ENCODE results near the gene ARPP21. TPM values are rescaled to one million over a fixed set of nuclear protein-coding genes. Genes with fewer than 3 reads are reported as not detected.

ARPP21 gene
- total RNA-seq, 1 experiment from 2014 or later, result not detected

DNA sequence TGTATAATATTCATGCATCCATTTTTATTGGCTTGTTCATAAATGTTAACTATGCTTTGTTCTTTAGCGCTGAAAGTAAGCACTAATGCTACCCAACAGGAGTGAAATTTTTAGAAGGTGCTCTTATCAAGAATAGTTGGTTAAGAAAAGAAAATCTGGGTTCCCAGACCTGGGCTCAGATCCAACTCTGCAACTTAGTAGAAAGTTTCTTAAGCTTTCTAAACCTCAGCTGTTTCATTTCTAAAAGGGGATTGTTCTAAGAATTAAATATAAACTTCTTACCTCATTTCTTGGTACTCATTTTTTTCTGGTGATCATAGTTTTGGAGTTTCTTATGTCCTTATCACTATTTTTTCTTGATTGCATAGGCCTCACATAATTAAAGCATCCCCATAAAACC, 12.1 kb downstream of the ARPP21 start (continued):
- TF ChIP-seq, protein P1, sequence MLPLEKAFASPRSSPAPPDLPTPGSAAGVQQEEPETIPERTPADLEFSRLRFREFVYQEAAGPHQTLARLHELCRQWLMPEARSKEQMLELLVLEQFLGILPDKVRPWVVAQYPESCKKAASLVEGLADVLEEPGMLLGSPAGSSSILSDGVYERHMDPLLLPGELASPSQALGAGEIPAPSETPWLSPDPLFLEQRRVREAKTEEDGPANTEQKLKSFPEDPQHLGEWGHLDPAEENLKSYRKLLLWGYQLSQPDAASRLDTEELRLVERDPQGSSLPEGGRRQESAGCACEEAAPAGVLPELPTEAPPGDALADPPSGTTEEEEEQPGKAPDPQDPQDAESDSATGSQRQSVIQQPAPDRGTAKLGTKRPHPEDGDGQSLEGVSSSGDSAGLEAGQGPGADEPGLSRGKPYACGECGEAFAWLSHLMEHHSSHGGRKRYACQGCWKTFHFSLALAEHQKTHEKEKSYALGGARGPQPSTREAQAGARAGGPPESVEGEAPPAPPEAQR (CRISPR knock-in tag; IDR thresholded peaks at IDR 0.05), result no peak
- TF ChIP-seq GABPB1 (CRISPR knock-in tag; IDR thresholded peaks at IDR 0.05), result no peak
- TF ChIP-seq, protein P2, sequence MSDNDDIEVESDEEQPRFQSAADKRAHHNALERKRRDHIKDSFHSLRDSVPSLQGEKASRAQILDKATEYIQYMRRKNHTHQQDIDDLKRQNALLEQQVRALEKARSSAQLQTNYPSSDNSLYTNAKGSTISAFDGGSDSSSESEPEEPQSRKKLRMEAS (CRISPR knock-in tag; IDR thresholded peaks at IDR 0.05), result no peak
- TF ChIP-seq TEAD1 (CRISPR knock-in tag; IDR thresholded peaks at IDR 0.05), result no peak
- no peak for TF ChIP-seq HMGA2 (CRISPR knock-in tag; IDR thresholded peaks at IDR 0.05)
- TF ChIP-seq SMAD3 (CRISPR knock-in tag; IDR thresholded peaks at IDR 0.05; ENCODE audit: borderline replicate concordance), result no peak
- TF ChIP-seq RELA (CRISPR knock-in tag; IDR thresholded peaks at IDR 0.05; ENCODE audit: borderline replicate concordance), result no peak
- TF ChIP-seq, protein P3, sequence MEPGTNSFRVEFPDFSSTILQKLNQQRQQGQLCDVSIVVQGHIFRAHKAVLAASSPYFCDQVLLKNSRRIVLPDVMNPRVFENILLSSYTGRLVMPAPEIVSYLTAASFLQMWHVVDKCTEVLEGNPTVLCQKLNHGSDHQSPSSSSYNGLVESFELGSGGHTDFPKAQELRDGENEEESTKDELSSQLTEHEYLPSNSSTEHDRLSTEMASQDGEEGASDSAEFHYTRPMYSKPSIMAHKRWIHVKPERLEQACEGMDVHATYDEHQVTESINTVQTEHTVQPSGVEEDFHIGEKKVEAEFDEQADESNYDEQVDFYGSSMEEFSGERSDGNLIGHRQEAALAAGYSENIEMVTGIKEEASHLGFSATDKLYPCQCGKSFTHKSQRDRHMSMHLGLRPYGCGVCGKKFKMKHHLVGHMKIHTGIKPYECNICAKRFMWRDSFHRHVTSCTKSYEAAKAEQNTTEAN (CRISPR knock-in tag; IDR thresholded peaks at IDR 0.05), result no peak
- TF ChIP-seq CBFB (CRISPR knock-in tag; IDR thresholded peaks at IDR 0.05; ENCODE audit: low read depth), result no peak

DNA sequence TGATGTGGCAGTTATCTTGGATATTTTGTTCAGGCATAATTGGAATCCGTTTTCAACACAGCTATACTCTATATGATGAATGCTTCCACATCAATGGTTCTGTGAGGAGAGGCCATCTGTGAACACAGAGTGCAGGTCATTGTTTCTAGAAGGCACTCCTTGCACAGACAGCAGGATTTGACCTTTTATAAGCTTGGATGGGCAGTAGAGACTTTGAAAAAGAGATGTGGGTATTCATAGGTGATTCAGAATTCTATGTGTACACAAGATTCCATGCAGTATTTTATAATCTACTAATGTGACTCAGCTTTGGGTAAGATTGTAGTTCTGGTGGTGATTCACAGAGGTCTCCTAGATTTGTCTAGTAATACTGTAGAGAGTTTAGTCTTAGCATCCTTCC, 12.5 kb downstream of the ARPP21 start:
- ATAC-seq, result no peak

DNA sequence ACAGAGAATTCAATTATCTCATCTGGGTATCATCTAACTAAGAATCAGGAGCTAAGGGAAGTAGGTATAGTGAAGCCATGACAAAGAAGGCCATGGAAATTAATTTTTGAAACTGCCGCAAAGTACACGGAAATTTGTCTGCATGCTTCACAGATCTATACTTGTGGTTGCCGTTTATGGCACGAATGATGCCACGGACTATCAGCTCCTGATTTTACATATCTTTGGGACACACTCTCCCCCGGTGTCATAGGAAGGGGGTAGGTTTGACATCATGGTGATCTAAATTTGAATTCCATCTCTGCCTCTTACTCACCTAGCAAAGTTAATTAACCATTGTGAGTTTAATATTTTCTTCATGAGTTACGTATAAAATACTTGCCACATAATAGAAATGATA, 14.0 kb downstream of the ARPP21 start:
- ATAC-seq (no peak), DNase-seq (ENCODE audit: low spot score) (no peak)
- Mint-ChIP-seq H3K9me3 (no peaks in the 10 kb centered on the region), H3K27me3 (ENCODE audit: low read depth) (no peaks in the 10 kb centered on the region), H3K27ac (no peak overlapping the region), H3K36me3 (no peaks in the 10 kb centered on the region), H3K4me1 (0 out of 2 replicates have a peak, but pooled peaks cover 2% of the 10 kb centered on the region), H3K4me3 (no peak overlapping the region)
- ChIA-PET CTCF (no interaction called here), POLR2A (no interaction called here)
- no peak for TF ChIP-seq GRHL2 (CRISPR knock-in tag; IDR thresholded peaks at IDR 0.05; ENCODE audit: insufficient replicate concordance, severe bottlenecking)
- TF ChIP-seq, protein P4, sequence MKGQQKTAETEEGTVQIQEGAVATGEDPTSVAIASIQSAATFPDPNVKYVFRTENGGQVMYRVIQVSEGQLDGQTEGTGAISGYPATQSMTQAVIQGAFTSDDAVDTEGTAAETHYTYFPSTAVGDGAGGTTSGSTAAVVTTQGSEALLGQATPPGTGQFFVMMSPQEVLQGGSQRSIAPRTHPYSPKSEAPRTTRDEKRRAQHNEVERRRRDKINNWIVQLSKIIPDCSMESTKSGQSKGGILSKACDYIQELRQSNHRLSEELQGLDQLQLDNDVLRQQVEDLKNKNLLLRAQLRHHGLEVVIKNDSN (CRISPR knock-in tag; IDR thresholded peaks at IDR 0.05), result no peak
- TF ChIP-seq HMGA2 (CRISPR knock-in tag; IDR thresholded peaks at IDR 0.05), result no peak
- TF ChIP-seq, protein P5, sequence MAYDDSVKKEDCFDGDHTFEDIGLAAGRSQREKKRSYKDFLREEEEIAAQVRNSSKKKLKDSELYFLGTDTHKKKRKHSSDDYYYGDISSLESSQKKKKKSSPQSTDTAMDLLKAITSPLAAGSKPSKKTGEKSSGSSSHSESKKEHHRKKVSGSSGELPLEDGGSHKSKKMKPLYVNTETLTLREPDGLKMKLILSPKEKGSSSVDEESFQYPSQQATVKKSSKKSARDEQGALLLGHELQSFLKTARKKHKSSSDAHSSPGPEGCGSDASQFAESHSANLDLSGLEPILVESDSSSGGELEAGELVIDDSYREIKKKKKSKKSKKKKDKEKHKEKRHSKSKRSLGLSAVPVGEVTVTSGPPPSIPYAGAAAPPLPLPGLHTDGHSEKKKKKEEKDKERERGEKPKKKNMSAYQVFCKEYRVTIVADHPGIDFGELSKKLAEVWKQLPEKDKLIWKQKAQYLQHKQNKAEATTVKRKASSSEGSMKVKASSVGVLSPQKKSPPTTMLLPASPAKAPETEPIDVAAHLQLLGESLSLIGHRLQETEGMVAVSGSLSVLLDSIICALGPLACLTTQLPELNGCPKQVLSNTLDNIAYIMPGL (CRISPR knock-in tag; IDR thresholded peaks at IDR 0.05), result no peak
- TF ChIP-seq, protein P6, sequence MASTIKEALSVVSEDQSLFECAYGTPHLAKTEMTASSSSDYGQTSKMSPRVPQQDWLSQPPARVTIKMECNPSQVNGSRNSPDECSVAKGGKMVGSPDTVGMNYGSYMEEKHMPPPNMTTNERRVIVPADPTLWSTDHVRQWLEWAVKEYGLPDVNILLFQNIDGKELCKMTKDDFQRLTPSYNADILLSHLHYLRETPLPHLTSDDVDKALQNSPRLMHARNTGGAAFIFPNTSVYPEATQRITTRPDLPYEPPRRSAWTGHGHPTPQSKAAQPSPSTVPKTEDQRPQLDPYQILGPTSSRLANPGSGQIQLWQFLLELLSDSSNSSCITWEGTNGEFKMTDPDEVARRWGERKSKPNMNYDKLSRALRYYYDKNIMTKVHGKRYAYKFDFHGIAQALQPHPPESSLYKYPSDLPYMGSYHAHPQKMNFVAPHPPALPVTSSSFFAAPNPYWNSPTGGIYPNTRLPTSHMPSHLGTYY (CRISPR knock-in tag; IDR thresholded peaks at IDR 0.05), result no peak
- no peak for TF ChIP-seq CBFB (CRISPR knock-in tag; IDR thresholded peaks at IDR 0.05; ENCODE audit: low read depth)
- TF ChIP-seq, protein P7, sequence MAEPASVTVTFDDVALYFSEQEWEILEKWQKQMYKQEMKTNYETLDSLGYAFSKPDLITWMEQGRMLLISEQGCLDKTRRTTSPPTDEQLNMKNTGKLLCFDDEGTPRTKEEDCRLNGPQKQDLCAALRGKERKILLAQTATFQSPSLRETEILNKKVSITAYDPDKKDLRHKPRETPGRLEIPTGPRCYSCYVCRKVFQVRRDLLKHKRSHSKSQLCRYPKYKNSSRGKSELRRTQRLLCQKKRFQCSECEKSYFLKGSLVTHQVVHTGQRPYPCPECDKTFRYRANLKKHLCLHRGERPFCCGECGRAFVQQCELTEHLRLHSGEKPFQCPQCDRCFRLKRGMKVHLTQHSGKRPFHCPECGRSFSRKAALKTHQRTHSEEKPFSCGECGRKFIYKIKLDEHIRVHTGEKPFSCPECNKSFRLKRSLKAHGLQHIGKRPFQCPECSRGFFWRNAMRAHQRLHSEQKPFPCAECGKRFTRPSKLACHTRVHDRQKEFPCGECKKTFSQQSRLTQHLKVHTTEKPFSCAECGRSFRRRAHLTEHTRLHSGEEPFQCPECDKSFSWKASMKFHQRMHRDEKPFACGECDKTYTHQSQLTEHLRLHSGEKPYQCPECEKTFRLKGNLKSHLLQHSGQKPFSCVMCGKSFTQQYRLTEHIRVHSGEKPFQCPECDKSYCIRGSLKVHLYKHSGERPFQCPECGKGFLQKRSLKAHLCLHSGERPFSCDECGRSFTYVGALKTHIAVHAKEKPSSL (CRISPR knock-in tag; conservative IDR thresholded peaks at IDR 0.05), result no peak
- TF ChIP-seq TCF7 (CRISPR knock-in tag; IDR thresholded peaks at IDR 0.05; ENCODE audit: low read depth), result no peak
- no peak for TF ChIP-seq JUN (CRISPR knock-in tag; IDR thresholded peaks at IDR 0.05)
- no peak for TF ChIP-seq GABPB1 (CRISPR knock-in tag; IDR thresholded peaks at IDR 0.05)
- TF ChIP-seq NFYB (CRISPR knock-in tag; conservative IDR thresholded peaks at IDR 0.05; ENCODE audit: low read depth), result no peak

More for the DNA sequence above, 12.5 kb downstream of the ARPP21 start:
- ChIA-PET POLR2A (no interaction called here), CTCF (no interaction called here)
- Mint-ChIP-seq H3K27ac (no peak overlapping the region), H3K4me1 (0 out of 2 replicates have a peak, but pooled peaks cover 2% of the 10 kb centered on the region), H3K4me3 (no peak overlapping the region), H3K9me3 (no peaks in the 10 kb centered on the region), H3K27me3 (ENCODE audit: low read depth) (no peaks in the 10 kb centered on the region), H3K36me3 (no peaks in the 10 kb centered on the region)
- TF ChIP-seq GTF2I (CRISPR knock-in tag; conservative IDR thresholded peaks at IDR 0.05), result no peak
- TF ChIP-seq NFE2L1 (CRISPR knock-in tag; IDR thresholded peaks at IDR 0.05), result no peak
- TF ChIP-seq ELF4 (CRISPR knock-in tag; IDR thresholded peaks at IDR 0.05; ENCODE audit: low read depth), result no peak
- TF ChIP-seq CBFB (CRISPR knock-in tag; IDR thresholded peaks at IDR 0.05; ENCODE audit: low read depth), result no peak
- TF ChIP-seq, protein P8, sequence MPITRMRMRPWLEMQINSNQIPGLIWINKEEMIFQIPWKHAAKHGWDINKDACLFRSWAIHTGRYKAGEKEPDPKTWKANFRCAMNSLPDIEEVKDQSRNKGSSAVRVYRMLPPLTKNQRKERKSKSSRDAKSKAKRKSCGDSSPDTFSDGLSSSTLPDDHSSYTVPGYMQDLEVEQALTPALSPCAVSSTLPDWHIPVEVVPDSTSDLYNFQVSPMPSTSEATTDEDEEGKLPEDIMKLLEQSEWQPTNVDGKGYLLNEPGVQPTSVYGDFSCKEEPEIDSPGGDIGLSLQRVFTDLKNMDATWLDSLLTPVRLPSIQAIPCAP (CRISPR knock-in tag; IDR thresholded peaks at IDR 0.05), result no peak
- no peak for TF ChIP-seq IRF2 (CRISPR knock-in tag; IDR thresholded peaks at IDR 0.05; ENCODE audit: borderline replicate concordance, low read depth)
- TF ChIP-seq, protein P9, sequence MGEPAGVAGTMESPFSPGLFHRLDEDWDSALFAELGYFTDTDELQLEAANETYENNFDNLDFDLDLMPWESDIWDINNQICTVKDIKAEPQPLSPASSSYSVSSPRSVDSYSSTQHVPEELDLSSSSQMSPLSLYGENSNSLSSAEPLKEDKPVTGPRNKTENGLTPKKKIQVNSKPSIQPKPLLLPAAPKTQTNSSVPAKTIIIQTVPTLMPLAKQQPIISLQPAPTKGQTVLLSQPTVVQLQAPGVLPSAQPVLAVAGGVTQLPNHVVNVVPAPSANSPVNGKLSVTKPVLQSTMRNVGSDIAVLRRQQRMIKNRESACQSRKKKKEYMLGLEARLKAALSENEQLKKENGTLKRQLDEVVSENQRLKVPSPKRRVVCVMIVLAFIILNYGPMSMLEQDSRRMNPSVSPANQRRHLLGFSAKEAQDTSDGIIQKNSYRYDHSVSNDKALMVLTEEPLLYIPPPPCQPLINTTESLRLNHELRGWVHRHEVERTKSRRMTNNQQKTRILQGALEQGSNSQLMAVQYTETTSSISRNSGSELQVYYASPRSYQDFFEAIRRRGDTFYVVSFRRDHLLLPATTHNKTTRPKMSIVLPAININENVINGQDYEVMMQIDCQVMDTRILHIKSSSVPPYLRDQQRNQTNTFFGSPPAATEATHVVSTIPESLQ (CRISPR knock-in tag; IDR thresholded peaks at IDR 0.05), result no peak
- no peak for TF ChIP-seq JAZF1 (CRISPR knock-in tag; IDR thresholded peaks at IDR 0.05)
- no peak for DNase-seq (ENCODE audit: low spot score)

Measured in WTC11 (cell line).